ENCODE measurements around the gene CD164L2. TPM values are rescaled to one million over a fixed set of nuclear protein-coding genes. Genes with fewer than 3 reads are reported as not detected.
"Not testable (repeated sequence)": the region's sequence is repeated elsewhere in the genome, so short reads cannot be mapped to it uniquely, and the experiment has no call there.

Gene CD164L2
- total RNA-seq, 2 experiments from 2014 or later: not detected

DNA sequence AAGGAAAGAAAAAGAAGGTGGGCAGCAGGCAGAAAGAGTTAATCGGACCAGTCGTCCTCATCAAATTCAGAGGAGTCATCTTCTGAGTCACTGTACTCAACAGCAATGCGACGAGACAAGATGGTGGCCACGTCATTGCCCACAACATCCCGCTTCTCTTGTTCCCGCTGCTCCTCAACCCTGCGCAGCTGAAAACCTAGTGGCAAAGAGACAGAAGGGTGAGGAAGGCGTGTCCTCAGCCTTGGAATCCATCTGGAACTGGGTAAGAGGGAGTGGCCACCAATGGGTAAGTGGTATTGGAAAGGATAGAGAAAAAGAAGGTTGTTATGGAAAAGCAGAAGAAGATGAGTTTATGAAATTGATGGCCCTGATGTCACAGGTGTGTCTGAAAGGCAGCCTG is 25.0 kb upstream of the CD164L2 start:
- ChIA-PET CTCF (no interaction called here), POLR2A (no interaction called here)

- POLR2A ChIA-PET: interaction anchor here (0.6 kb wide), 1 partner anchor 959 kb away, joined by 5 read pairs; no protein-coding TSS in a partner anchor
- CTCF ChIA-PET: not testable (repeated sequence)
Observed at GRCh38 chr1:27406791-27407190, 23.7 kb upstream of the CD164L2 start.

- CTCF ChIA-PET: no interaction called here
- POLR2A ChIA-PET: interaction anchor here (0.6 kb wide), 1 partner anchor 960 kb away, joined by 5 read pairs; no protein-coding TSS in a partner anchor
Observed at GRCh38 chr1:27406362-27406680, 23.2 kb upstream of the CD164L2 start.

DNA sequence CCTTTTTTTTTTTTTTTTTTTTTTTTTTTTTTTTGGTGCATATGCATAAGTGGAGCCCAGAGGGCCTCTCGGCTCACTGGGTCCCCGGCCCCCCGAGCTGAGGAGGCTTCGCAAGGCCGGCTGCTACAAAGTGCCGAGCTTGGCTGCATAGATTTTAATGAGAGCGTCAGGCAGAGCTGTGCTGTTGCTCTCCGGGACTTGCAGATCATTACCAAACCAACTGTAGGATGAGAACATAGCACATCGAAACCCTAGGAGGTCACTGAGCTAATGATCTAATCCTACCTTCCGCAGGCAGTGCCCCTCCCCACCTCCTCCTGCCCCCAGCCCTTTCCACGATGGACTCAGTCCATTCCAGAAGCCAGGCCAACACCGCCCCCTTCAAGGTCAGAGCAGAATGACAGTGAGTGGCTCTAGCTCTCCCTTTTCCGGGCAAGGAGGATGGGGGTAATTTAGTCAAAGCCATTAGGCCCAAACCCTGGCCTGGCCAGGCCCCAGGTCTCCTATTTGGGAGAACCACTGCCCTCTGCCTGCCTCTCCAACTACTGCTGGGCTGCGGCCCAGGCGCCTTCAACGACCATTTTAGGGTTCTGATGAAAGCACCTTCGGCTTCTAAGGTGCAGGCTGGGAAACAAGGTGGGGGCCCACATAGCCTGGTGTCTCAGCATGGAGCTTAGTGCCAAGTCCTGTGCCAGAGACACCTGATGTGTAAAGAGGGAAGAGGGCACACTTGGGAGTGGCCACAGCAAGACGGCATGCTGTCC is 22.6 kb upstream of the CD164L2 start:
- CTCF ChIA-PET: interaction anchor here (2.0 kb wide), 1 partner anchor 10 kb away, joined by 6 read pairs; no protein-coding TSS in a partner anchor
- POLR2A ChIA-PET: not testable (repeated sequence)

GRCh38 chr1:27405074-27405473 is 21.9 kb upstream of the CD164L2 start:
- CTCF ChIA-PET: interaction anchor here (2.0 kb wide), 1 partner anchor 9 kb away, joined by 6 read pairs; no protein-coding TSS in a partner anchor

GRCh38 chr1:27403931-27404330 is 20.8 kb upstream of the CD164L2 start:
- POLR2A ChIA-PET: no interaction called here
- CTCF ChIA-PET: interaction anchor here (2.0 kb wide), 1 partner anchor 8 kb away, joined by 6 read pairs; no protein-coding TSS in a partner anchor

More at GRCh38 chr1:27405074-27405473, 21.9 kb upstream of the CD164L2 start:
- POLR2A ChIA-PET: no interaction called here

GRCh38 chr1:27403065-27403726 is 20.1 kb upstream of the CD164L2 start:
- ChIA-PET CTCF (interaction anchor here (0.6 to 2.0 kb wide), 3 partner anchors 7 to 58 kb away, joined by 4 to 6 read pairs (median 4); no protein-coding TSS in a partner anchor), POLR2A (no interaction called here)

GRCh38 chr1:27402349-27402754 is 19.2 kb upstream of the CD164L2 start:
- POLR2A ChIA-PET: no interaction called here
- CTCF ChIA-PET: interaction anchor here (0.5 to 1.2 kb wide), 3 partner anchors 44 to 98 kb away, joined by 3 to 4 read pairs (median 4); no protein-coding TSS in a partner anchor

GRCh38 chr1:27400963-27401341 is 17.8 kb upstream of the CD164L2 start:
- POLR2A ChIA-PET: no interaction called here
- CTCF ChIA-PET: interaction anchor here (1.2 to 1.5 kb wide), 4 partner anchors 13 to 205 kb away, joined by 3 to 5 read pairs (median 4); no protein-coding TSS in a partner anchor

GRCh38 chr1:27400082-27400962 is 17.2 kb upstream of the CD164L2 start:
- ChIA-PET POLR2A (no interaction called here), CTCF (interaction anchor here (1.1 to 7.4 kb wide), 6 partner anchors 14 to 206 kb away, joined by 3 to 159 read pairs (median 4); no protein-coding TSS in a partner anchor)

DNA sequence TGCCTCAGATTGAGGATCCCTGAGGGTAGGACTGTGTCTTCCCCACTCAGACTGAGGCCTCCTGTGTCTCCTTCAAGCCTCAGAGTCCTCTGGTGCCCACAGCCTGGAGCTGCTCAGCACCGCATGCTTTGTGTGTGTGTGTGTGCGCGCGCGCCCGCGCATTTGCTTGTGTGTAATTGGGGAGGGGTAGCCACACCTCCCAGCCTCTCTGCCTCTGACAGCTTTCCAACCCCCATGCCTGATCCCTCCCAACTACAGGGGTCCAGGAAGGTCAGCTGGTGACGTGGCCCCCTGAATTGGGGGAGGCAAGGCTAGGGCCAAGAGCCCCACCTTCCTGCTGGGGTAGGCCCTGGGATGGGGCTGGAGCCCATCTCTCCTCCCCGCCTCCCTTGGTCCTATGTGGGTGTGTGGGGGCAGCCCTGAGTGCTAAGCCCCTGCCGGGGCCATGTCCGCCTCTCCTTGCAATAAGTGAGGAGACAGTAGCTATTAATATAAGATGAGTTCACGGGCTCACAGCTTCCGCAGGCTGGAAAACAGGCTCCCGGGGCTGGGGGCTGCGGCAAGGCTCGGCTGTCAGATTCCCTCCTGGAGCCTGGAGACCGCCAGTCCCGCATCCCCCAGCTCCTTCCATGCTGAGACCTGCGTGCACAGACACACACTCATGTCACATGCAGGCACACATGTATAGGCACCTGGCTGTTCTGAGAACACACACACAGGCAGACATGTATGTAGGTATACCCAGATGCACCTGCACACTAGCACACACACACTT is 16.3 kb upstream of the CD164L2 start:
- POLR2A ChIA-PET: no interaction called here
- CTCF ChIA-PET: interaction anchor here (1.1 to 7.4 kb wide), 2 partner anchors 65 to 101 kb away, joined by 3 to 159 read pairs; no protein-coding TSS in a partner anchor

DNA sequence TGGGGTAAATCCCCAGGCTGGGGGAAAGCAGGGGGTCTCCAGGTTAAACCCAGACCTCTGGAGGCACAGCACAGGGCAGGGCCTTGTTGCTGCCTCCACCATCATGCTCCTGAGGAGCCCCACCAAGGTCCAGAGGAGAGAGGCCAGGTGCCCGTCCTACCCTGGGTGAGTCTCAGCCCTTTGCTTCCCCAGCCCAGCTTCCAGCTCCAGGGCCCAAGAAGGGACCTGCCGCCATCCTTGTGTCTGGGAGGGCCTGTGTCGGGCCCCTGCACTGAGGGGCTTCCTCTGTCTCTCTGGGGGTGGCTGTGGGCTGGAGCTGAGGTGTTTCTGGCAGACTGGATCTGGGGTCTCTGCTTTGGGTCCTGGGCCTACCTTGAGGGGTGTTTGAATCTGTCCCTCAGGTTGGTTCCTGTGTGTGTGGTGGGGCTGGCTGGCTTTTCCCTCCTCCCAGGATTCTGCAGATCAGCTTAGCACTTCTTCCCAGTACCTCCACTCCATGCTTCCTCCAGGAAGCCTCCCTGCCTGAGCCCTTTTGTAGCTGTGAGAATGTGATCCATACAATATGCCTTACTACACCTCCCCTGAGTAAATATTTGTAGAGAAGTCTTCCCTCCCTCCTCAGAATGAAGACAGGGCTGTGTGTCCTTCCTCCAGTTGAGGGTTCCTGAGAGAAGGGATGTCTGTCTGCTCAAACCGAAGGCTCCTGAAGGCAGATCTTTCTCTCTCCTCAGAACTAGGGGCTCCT is 15.4 kb upstream of the CD164L2 start:
- POLR2A ChIA-PET: no interaction called here

DNA sequence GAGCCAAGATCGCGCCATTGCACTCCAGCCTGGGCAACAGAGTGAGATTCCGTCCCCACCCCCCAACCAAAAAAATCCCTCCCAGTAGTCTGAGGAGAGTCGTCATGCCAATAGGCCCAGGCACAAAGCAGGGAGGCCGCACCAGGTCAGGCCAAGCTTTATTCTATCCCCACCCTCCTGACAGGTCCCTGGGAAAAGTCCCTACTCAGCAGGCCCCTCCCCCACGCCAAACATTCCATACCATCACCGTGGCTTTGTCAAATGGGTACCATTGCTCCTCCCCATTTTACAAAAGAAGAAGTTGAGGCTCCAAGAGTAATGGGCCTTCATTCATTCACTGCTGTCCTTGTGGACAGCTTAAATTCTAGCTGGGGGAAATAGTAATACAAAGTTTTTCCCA is 14.6 kb upstream of the CD164L2 start:
- ChIA-PET CTCF (interaction anchor here (1.4 to 7.4 kb wide), 3 partner anchors 32 to 203 kb away, joined by 4 to 159 read pairs (median 4); no protein-coding TSS in a partner anchor), POLR2A (no interaction called here)

More for the DNA sequence above, 15.4 kb upstream of the CD164L2 start:
- CTCF ChIA-PET: interaction anchor here (1.1 to 7.4 kb wide), 3 partner anchors 33 to 100 kb away, joined by 3 to 159 read pairs (median 4); no protein-coding TSS in a partner anchor

DNA sequence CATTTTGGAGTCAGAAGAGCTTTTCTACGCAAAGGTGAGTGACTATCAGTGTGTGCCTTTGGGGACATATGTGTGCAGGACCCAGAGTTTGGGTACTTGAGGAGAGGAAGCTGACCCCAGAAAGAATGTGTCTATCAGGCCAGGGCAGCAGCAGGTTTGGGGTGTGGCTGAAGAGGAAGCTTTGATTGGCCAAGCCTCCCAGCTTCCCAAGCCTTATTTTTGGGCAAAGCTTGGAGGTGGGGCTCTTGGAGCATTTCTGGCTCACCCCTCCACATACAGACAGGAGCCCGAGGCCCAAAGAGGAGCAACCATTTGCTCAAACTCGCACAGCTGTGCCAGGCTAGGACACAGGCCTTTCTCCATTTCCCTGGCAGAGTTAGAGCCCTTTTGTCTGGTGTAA is 14.0 kb upstream of the CD164L2 start:
- CTCF ChIA-PET: interaction anchor here (0.7 to 7.4 kb wide), 7 partner anchors 10 to 918 kb away, joined by 3 to 159 read pairs (median 4); no protein-coding TSS in a partner anchor
- POLR2A ChIA-PET: no interaction called here

- CTCF ChIA-PET: interaction anchor here (0.6 to 7.4 kb wide), 19 partner anchors 9 to 489 kb away, joined by 3 to 159 read pairs (median 4); no protein-coding TSS in a partner anchor
Observed at GRCh38 chr1:27395441-27396195, 12.5 kb upstream of the CD164L2 start.

DNA sequence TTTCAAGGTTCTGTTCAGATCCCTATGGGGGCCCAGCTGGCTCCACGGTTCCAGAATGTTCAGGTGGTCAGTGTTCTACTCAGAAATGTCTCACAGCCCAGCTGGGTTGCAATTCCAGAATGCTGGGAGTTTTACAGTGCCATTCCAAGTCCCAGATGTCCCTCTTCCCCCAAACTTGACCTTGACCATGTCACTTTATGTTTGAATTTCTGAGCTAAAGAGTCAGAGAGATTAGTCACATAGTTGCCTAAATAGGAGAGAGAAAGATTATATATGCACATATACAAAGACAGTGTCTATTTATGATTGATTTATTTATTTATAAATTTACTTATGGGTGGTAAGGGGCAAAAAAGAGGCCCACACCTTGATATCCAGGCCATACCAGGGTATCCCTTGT is 11.8 kb upstream of the CD164L2 start:
- CTCF ChIA-PET: interaction anchor here (0.6 to 7.4 kb wide), 17 partner anchors 13 to 350 kb away, joined by 3 to 159 read pairs (median 4); partner anchors contain the start of gene WASF2

More at GRCh38 chr1:27395441-27396195, 12.5 kb upstream of the CD164L2 start:
- POLR2A ChIA-PET: interaction anchor here (0.6 to 0.7 kb wide), 2 partner anchors 99 to 489 kb away, joined by 4 to 11 read pairs; no protein-coding TSS in a partner anchor

DNA sequence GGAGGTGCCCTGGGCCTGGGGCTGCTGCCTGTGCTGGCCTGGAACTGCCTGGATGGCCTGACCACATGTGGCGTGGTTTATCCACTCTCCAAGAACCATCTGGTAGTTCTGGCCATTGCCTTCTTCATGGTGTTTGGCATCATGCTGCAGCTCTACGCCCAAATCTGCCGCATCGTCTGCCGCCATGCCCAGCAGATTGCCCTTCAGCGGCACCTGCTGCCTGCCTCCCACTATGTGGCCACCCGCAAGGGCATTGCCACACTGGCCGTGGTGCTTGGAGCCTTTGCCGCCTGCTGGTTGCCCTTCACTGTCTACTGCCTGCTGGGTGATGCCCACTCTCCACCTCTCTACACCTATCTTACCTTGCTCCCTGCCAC is 11.1 kb upstream of the CD164L2 start:
- ChIA-PET POLR2A (no interaction called here), CTCF (interaction anchor here (0.6 to 7.4 kb wide), 11 partner anchors 17 to 213 kb away, joined by 3 to 159 read pairs (median 6); partner anchors contain the start of gene WASF2)

More for the DNA sequence above, 11.8 kb upstream of the CD164L2 start:
- POLR2A ChIA-PET: no interaction called here
